Measurements from ENCODE around the gene LAMC2.

DNA sequence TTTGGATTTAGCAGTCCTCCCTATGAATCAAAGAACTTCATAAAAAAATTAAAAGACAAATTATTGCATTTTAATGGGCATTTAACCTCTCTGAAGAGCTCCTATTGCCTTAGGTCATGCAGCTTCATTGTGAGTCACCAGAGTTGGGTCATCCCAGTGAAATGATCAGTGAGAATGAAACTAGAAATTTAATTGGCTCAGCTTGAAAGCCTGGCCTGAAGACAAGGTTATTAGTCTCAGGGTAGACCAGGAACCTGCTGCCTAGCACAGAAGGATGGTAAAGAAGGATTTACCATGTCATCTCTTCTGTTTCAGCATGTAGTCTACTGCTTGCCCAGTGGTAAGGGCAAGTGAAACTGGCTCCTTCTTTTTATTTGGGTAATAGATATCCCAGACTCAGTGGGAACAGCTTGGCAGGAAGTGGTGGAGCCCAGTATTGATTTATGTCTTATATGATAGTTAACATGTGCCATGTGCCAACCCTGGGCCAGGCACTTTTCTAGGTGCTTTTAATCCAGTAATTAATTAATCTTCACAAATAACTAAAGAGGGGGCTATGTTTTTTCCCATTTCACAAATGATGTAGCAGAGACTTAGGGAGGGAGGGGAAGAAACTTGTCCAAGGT lies 23.6 kb downstream of the LAMC2 start:
- no peak for TF ChIP-seq SIN3A (IDR thresholded peaks at IDR 0.05; ENCODE audit: borderline replicate concordance, insufficient read depth, low read length)
- TF ChIP-seq TAF1 (IDR thresholded peaks at IDR 0.05; ENCODE audit: borderline replicate concordance, insufficient read depth, low read length), result no peak
- no peak for TF ChIP-seq POLR2AphosphoS5 (IDR thresholded peaks at IDR 0.05; ENCODE audit: low read depth, low read length)
- TF ChIP-seq, protein P1, sequence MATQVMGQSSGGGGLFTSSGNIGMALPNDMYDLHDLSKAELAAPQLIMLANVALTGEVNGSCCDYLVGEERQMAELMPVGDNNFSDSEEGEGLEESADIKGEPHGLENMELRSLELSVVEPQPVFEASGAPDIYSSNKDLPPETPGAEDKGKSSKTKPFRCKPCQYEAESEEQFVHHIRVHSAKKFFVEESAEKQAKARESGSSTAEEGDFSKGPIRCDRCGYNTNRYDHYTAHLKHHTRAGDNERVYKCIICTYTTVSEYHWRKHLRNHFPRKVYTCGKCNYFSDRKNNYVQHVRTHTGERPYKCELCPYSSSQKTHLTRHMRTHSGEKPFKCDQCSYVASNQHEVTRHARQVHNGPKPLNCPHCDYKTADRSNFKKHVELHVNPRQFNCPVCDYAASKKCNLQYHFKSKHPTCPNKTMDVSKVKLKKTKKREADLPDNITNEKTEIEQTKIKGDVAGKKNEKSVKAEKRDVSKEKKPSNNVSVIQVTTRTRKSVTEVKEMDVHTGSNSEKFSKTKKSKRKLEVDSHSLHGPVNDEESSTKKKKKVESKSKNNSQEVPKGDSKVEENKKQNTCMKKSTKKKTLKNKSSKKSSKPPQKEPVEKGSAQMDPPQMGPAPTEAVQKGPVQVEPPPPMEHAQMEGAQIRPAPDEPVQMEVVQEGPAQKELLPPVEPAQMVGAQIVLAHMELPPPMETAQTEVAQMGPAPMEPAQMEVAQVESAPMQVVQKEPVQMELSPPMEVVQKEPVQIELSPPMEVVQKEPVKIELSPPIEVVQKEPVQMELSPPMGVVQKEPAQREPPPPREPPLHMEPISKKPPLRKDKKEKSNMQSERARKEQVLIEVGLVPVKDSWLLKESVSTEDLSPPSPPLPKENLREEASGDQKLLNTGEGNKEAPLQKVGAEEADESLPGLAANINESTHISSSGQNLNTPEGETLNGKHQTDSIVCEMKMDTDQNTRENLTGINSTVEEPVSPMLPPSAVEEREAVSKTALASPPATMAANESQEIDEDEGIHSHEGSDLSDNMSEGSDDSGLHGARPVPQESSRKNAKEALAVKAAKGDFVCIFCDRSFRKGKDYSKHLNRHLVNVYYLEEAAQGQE (IDR thresholded peaks at IDR 0.05; ENCODE audit: insufficient read depth in 1 of 2, low read depth in 2 of 2, low read length in 2 of 2), result no peak
- TF ChIP-seq FOXP2 (optimal IDR thresholded peaks at IDR 0.05; ENCODE audit: borderline replicate concordance, extremely low read depth, extremely low read length, insufficient read depth), result no peak

Data from PFSK-1 (cell line).